ENCODE measurements around the gene NUMA1. TPM values are rescaled to one million over a fixed set of nuclear protein-coding genes. Genes with fewer than 3 reads are reported as not detected.
A peak's percentile ranks its signal among the peaks of the same experiment; 100 is the strongest.

NUMA1 gene
- total RNA-seq, 2 donors from 2014 or later, result 130 to 132 TPM

GRCh38 chr11:72040491-72041363, 39.6 kb downstream of the NUMA1 start:
- peaks cover 8% of the 10 kb centered on the region for H3K4me1 Mint-ChIP-seq
- peaks cover 7% of the 10 kb centered on the region for H3K36me3 Mint-ChIP-seq (ENCODE audit: low read depth)
- H3K27me3 ChIP-seq (ENCODE audit: control insufficient read depth, insufficient read depth, low read length, poor library complexity, severe bottlenecking), result no peaks in the 10 kb centered on the region
- 2 to 6% methylated on average over 7 to 20 of the region's 23 CpGs for WGBS, 2 experiments (ENCODE audit: insufficient coverage in 1 of 2, insufficient read length in 1 of 2)
- peaks cover 20% of the 10 kb centered on the region for H3K4me1 ChIP-seq (ENCODE audit: control insufficient read depth, insufficient read depth, low read length)
- peak overlapping the region; percentile 88 for H3K4me3 ChIP-seq (ENCODE audit: low read length)
- TF ChIP-seq CTCF (conservative IDR thresholded peaks at IDR 0.05), result no peak
- H3K9me3 Mint-ChIP-seq, result no peaks in the 10 kb centered on the region
- no peak overlapping the region for H3K4me3 Mint-ChIP-seq
- no peaks in the 10 kb centered on the region for H3K9me3 ChIP-seq (ENCODE audit: control insufficient read depth, low read length)
- H3K27ac Mint-ChIP-seq, result no peak overlapping the region
- H3K27me3 Mint-ChIP-seq (ENCODE audit: insufficient read depth), result no peaks in the 10 kb centered on the region
- peak overlapping the region; percentile 65 for H3K9ac ChIP-seq (ENCODE audit: extremely low read depth, low read length, poor library complexity, severe bottlenecking)
- peak overlapping the region; percentile 98 for H3K27ac ChIP-seq (ENCODE audit: low read depth, low read length)
- peak; percentile 89 for DNase-seq
- H3K36me3 ChIP-seq (ENCODE audit: control insufficient read depth, insufficient read depth, low read length), result peaks cover 7% of the 10 kb centered on the region

DNA sequence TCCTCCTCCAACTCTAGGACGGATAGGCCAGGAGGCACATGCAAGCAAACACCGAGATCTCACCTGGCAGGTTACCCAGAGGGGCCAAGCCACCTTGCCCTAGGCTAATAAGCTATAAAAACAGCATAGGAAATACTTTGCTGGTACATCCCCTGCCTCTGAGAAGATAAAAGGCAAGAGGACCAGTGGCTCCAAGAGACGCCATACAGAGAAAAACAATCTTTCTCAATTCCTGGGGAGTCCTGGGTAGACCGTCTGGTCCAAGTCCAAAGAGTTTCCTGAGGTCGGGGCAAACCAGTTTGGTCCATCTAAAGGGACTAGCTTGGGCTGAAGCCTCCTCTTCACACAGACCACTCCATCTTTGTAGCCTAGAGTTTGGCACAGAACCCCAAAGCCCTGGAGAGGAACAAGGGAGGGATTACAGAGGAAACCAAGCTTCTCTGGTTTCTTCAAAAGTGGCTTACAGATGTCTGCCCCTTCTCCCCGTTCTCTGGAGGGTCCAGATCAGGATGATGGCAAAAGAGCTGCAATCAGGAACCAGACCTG, 40.4 kb downstream of the NUMA1 start:
- H3K36me3 ChIP-seq (ENCODE audit: control insufficient read depth, insufficient read depth, low read length), result peaks cover 13% of the 10 kb centered on the region
- 71 to 84% methylated on average over 5 to 6 of the region's 6 CpGs for WGBS, 2 experiments (ENCODE audit: insufficient coverage in 1 of 2, insufficient read length in 1 of 2)
- H3K27ac Mint-ChIP-seq, result no peak overlapping the region
- H3K27me3 ChIP-seq (ENCODE audit: control insufficient read depth, insufficient read depth, low read length, poor library complexity, severe bottlenecking), result no peaks in the 10 kb centered on the region
- H3K9me3 ChIP-seq (ENCODE audit: control insufficient read depth, low read length), result no peaks in the 10 kb centered on the region
- no peak for TF ChIP-seq CTCF (conservative IDR thresholded peaks at IDR 0.05)
- H3K4me1 Mint-ChIP-seq, result peaks cover 7% of the 10 kb centered on the region
- peak overlapping the region; percentile 88 for H3K4me3 ChIP-seq (ENCODE audit: low read length)
- no peak overlapping the region for H3K4me3 Mint-ChIP-seq
- peaks cover 14% of the 10 kb centered on the region for H3K36me3 Mint-ChIP-seq (ENCODE audit: low read depth)
- no peaks in the 10 kb centered on the region for H3K9me3 Mint-ChIP-seq
- H3K9ac ChIP-seq (ENCODE audit: extremely low read depth, low read length, poor library complexity, severe bottlenecking), result peak overlapping the region; percentile 65
- no peak for DNase-seq
- peak overlapping the region; percentile 98 for H3K27ac ChIP-seq (ENCODE audit: low read depth, low read length)
- H3K27me3 Mint-ChIP-seq (ENCODE audit: insufficient read depth), result no peaks in the 10 kb centered on the region
- peaks cover 20% of the 10 kb centered on the region for H3K4me1 ChIP-seq (ENCODE audit: control insufficient read depth, insufficient read depth, low read length)

- Histone ChIP-seq H3K27ac (ENCODE audit: low read depth, low read length) (peak overlapping the region; percentile 28), H3K9me3 (ENCODE audit: control insufficient read depth, low read length) (no peaks in the 10 kb centered on the region), H3K9ac (ENCODE audit: extremely low read depth, low read length, poor library complexity, severe bottlenecking) (no peak overlapping the region), H3K36me3 (ENCODE audit: control insufficient read depth, insufficient read depth, low read length) (peaks cover 15% of the 10 kb centered on the region), H3K27me3 (ENCODE audit: control insufficient read depth, insufficient read depth, low read length, poor library complexity, severe bottlenecking) (no peaks in the 10 kb centered on the region), H3K4me3 (ENCODE audit: low read length) (peak overlapping the region; percentile 88), H3K4me1 (ENCODE audit: control insufficient read depth, insufficient read depth, low read length) (peaks cover 20% of the 10 kb centered on the region)
- Mint-ChIP-seq H3K27me3 (ENCODE audit: insufficient read depth) (no peaks in the 10 kb centered on the region), H3K27ac (no peak overlapping the region), H3K4me1 (peaks cover 5% of the 10 kb centered on the region), H3K4me3 (no peak overlapping the region), H3K9me3 (no peaks in the 10 kb centered on the region), H3K36me3 (ENCODE audit: low read depth) (peaks cover 16% of the 10 kb centered on the region)
- TF ChIP-seq CTCF (conservative IDR thresholded peaks at IDR 0.05), result no peak
- 81 to 85% methylated on average over 5 of the region's 5 CpGs for WGBS, 2 experiments (ENCODE audit: insufficient coverage in 1 of 2, insufficient read length in 1 of 2)
- DNase-seq, result no peak
Observed at GRCh38 chr11:72039031-72039855, 41.1 kb downstream of the NUMA1 start.
